K562 (cell line): ENCODE data around the gene LNPEP. TPM values are rescaled to one million over a fixed set of nuclear protein-coding genes. Genes with fewer than 3 reads are reported as not detected.
A peak's percentile ranks its signal among the peaks of the same experiment; 100 is the strongest.

ENCODE experiments used
- BRD9 ChIP-seq: fragments of 450-650 bp; IDR thresholded peaks from 2 replicates; pipeline ENCODE4 v1.6.1; 2018; ENCODE audit warnings: low read depth; ENCODE audit not compliant: partially characterized antibody
- CBX2 ChIP-seq: fragments of 200-600 bp; sonication (generic); IDR thresholded peaks from one replicate; pipeline ENCODE4 v1.6.1; 2012; ENCODE audit warnings: mild to moderate bottlenecking, low read length, inconsistent platforms; ENCODE audit not compliant: insufficient read depth, poor library complexity, severe bottlenecking
- DNMT1 ChIP-seq: fragments of 450-650 bp; IDR thresholded peaks from 2 replicates; pipeline ENCODE4 v1.6.1; 2016; ENCODE audit warnings: antibody characterized with exemption, mild to moderate bottlenecking
- DPF2 ChIP-seq: fragments of 450-650 bp; IDR thresholded peaks from 2 replicates; pipeline ENCODE4 v1.6.1; 2016
- MAFF ChIP-seq: IDR thresholded peaks from 2 replicates; pipeline ENCODE4 v1.6.1; 2012; ENCODE audit warnings: low read length, improper control_type of control experiment
- NFE2 ChIP-seq: IDR thresholded peaks from 2 replicates; pipeline ENCODE4 v1.6.1; 2014; ENCODE audit warnings: antibody characterized with exemption, low read depth
- NRF1 ChIP-seq, 2 experiments: fragments of 450-650 bp; IDR thresholded peaks in 1 of 2; conservative IDR thresholded peaks in 1 of 2; 2 replicates each; pipeline ENCODE4 v1.6.1; 2014; ENCODE audit warnings: mild to moderate bottlenecking in 2 of 2
- SAFB ChIP-seq: fragments of 200-400 bp; formaldehyde crosslinking; IDR thresholded peaks from 2 replicates; pipeline ENCODE4 v1.6.1; 2017; ENCODE audit warnings: low read depth, low read length, borderline replicate concordance
- SMAD1 ChIP-seq: fragments of 150-350 bp; IDR thresholded peaks from 2 replicates; pipeline ENCODE4 v1.6.1; 2014; ENCODE audit warnings: low read length, low read depth; ENCODE audit not compliant: partially characterized antibody
- U2AF2 ChIP-seq: fragments of 200-400 bp; formaldehyde crosslinking; optimal IDR thresholded peaks from 2 replicates; pipeline ENCODE3; 2017; ENCODE audit warnings: low read depth, mild to moderate bottlenecking, low read length
- ZNF263 ChIP-seq: sonication (generic); formaldehyde crosslinking; IDR thresholded peaks from 2 replicates; pipeline ENCODE4 v1.8.0; 2022; ENCODE audit warnings: mild to moderate bottlenecking, missing genetic modification reagents, borderline replicate concordance
- ZNF274 ChIP-seq: IDR thresholded peaks from 2 replicates; pipeline ENCODE4 v1.6.1; 2011; ENCODE audit warnings: low read depth, mild to moderate bottlenecking, low read length, moderate library complexity, borderline replicate concordance
- ZNF347 ChIP-seq: fragments of 450-650 bp; formaldehyde crosslinking; IDR thresholded peaks from 2 replicates; pipeline ENCODE4 v1.4.0; 2020; ENCODE audit warnings: low read depth, mild to moderate bottlenecking, moderate library complexity
- ZNF408 ChIP-seq: fragments of 250-450 bp; sonication (Bioruptor Pico); IDR thresholded peaks from 2 replicates; pipeline ENCODE4 v1.4.0; 2020; ENCODE audit warnings: low read depth, mild to moderate bottlenecking, moderate library complexity
- polyA plus RNA-seq, 8 experiments: library from polyadenylated mRNA; depleted of rRNA in 4 of 8; stranded (reverse) in 5 of 8; unstranded in 3 of 8; fragments of >200 nt; fragmentation: Nextera tagmentation in 2 of 8; fragmentation: Illumina TruSeq in 1 of 8; extraction: Ambion mirVana in 2 of 8; extraction: Trizol in 1 of 8; gene quantifications; 2 replicates each; pipeline versions ENCODE4 v1.2.1 to v1.2.3, GENCODE V29; 2011 to 2014; ENCODE audit warnings: inconsistent platforms in 1 of 8, missing spikeins in 1 of 8
- total RNA-seq, 7 experiments: library from RNA; depleted of rRNA in 6 of 7; stranded (reverse); fragments of >200 nt in 6 of 7; fragmentation: Illumina TruSeq in 2 of 7; extraction: Trizol in 2 of 7; gene quantifications; 2 replicates each; pipeline versions ENCODE4 v1.2.1 to v1.2.3, GENCODE V29; 2011 to 2021; ENCODE audit warnings: low replicate concordance in 1 of 7
- TF ChIP-seq, protein P1 (sequence below): fragments of 450-650 bp; formaldehyde crosslinking; IDR thresholded peaks from 2 replicates; pipeline ENCODE4 v1.4.0; 2020; ENCODE audit warnings: mild to moderate bottlenecking, mixed read lengths
- TF ChIP-seq, protein P2 (sequence below): fragments of 250-450 bp; sonication (Bioruptor Pico); IDR thresholded peaks from 2 replicates; pipeline ENCODE4 v1.8.0; 2022; ENCODE audit warnings: inconsistent platforms, mild to moderate bottlenecking, moderate library complexity, borderline replicate concordance
- TF ChIP-seq, protein P3 (sequence below): fragments of 250-450 bp; sonication (Bioruptor Pico); IDR thresholded peaks from 2 replicates; pipeline ENCODE4 v1.4.0; 2020; ENCODE audit warnings: mild to moderate bottlenecking, moderate library complexity
- TF ChIP-seq, protein P4 (sequence below): fragments of 450-650 bp; IDR thresholded peaks from 2 replicates; pipeline ENCODE4 v1.6.1; 2016; ENCODE audit warnings: antibody characterized with exemption

The LNPEP gene
- total and polyA plus RNA-seq, 9 of the 15 experiments (the other 6 are each of a cell fraction or from before 2014, with no cell fraction given): 2.6 to 27.9 (median 11.2) TPM

DNA sequence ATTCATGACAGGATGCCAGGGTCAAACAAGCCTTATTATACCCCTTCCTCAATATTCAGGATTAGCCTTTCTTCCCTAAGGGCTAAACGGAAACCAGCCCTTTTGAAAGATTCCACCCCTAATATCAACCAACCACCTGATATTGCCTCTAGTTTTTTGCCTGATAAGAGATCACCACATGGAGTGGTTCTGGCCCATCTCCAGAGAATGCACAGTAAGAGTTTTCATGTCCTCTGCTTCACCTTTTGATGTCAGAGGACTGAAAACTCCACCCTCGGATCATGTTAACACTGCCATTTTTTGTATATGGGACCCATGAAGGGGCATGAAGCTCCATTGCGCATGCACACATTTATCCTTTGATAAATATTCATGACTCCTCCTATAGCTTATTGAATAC is 5.8 kb upstream of the LNPEP start (continued):
- TF ChIP-seq, protein P1, sequence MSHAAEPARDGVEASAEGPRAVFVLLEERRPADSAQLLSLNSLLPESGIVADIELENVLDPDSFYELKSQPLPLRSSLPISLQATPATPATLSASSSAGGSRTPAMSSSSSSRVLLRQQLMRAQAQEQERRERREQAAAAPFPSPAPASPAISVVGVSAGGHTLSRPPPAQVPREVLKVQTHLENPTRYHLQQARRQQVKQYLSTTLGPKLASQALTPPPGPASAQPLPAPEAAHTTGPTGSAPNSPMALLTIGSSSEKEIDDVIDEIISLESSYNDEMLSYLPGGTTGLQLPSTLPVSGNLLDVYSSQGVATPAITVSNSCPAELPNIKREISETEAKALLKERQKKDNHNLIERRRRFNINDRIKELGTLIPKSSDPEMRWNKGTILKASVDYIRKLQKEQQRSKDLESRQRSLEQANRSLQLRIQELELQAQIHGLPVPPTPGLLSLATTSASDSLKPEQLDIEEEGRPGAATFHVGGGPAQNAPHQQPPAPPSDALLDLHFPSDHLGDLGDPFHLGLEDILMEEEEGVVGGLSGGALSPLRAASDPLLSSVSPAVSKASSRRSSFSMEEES (CRISPR knock-in tag): no peak
- TF ChIP-seq ZNF263 (CRISPR knock-in tag) (no peak), NRF1 (conservative IDR thresholded peaks at IDR 0.05 in 1 of 2, IDR thresholded peaks at IDR 0.05 in 1 of 2) (peak; percentile 82 to 86), MAFF (no peak), ZNF408 (CRISPR knock-in tag) (no peak), NFE2 (no peak), ZNF274 (no peak), DPF2 (peak; percentile 82), BRD9 (peak; percentile 46), CBX2 (no peak), U2AF2 (no peak), SAFB (no peak), ZNF347 (no peak), DNMT1 (no peak), SMAD1 (no peak)
- TF ChIP-seq, protein P2, sequence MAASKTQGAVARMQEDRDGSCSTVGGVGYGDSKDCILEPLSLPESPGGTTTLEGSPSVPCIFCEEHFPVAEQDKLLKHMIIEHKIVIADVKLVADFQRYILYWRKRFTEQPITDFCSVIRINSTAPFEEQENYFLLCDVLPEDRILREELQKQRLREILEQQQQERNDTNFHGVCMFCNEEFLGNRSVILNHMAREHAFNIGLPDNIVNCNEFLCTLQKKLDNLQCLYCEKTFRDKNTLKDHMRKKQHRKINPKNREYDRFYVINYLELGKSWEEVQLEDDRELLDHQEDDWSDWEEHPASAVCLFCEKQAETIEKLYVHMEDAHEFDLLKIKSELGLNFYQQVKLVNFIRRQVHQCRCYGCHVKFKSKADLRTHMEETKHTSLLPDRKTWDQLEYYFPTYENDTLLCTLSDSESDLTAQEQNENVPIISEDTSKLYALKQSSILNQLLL (CRISPR knock-in tag): no peak
- TF ChIP-seq, protein P3, sequence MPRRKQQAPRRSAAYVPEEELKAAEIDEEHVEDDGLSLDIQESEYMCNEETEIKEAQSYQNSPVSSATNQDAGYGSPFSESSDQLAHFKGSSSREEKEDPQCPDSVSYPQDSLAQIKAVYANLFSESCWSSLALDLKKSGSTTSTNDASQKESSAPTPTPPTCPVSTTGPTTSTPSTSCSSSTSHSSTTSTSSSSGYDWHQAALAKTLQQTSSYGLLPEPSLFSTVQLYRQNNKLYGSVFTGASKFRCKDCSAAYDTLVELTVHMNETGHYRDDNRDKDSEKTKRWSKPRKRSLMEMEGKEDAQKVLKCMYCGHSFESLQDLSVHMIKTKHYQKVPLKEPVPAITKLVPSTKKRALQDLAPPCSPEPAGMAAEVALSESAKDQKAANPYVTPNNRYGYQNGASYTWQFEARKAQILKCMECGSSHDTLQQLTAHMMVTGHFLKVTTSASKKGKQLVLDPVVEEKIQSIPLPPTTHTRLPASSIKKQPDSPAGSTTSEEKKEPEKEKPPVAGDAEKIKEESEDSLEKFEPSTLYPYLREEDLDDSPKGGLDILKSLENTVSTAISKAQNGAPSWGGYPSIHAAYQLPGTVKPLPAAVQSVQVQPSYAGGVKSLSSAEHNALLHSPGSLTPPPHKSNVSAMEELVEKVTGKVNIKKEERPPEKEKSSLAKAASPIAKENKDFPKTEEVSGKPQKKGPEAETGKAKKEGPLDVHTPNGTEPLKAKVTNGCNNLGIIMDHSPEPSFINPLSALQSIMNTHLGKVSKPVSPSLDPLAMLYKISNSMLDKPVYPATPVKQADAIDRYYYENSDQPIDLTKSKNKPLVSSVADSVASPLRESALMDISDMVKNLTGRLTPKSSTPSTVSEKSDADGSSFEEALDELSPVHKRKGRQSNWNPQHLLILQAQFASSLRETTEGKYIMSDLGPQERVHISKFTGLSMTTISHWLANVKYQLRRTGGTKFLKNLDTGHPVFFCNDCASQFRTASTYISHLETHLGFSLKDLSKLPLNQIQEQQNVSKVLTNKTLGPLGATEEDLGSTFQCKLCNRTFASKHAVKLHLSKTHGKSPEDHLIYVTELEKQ (CRISPR knock-in tag): no peak
- TF ChIP-seq, protein P4, sequence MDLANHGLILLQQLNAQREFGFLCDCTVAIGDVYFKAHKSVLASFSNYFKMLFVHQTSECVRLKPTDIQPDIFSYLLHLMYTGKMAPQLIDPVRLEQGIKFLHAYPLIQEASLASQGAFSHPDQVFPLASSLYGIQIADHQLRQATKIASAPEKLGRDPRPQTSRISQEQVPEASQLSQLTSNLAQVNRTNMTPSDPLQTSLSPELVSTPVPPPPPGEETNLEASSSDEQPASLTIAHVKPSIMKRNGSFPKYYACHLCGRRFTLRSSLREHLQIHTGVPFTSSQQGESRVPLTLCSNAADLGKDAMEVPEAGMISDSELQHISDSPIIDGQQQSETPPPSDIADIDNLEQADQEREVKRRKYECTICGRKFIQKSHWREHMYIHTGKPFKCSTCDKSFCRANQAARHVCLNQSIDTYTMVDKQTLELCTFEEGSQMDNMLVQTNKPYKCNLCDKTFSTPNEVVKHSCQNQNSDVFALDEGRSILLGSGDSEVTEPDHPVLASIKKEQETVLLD: peak; percentile 50; the same call in 1 of the 2 replicates
